ENCODE data around the gene HSH2D. TPM values are rescaled to one million over a fixed set of nuclear protein-coding genes. Genes with fewer than 3 reads are reported as not detected.
"Not testable (repeated sequence)": the region's sequence is repeated elsewhere in the genome, so short reads cannot be mapped to it uniquely, and the experiment has no call there.

HSH2D gene
- total RNA-seq, 1 experiment from 2014 or later: 0.42 TPM

- Histone ChIP-seq H3K4me3 (no peak overlapping the region), H3K36me3 (no peaks in the 10 kb centered on the region), H3K9me3 (replicated peaks) (no peaks in the 10 kb centered on the region), H3K4me1 (peaks cover 5% of the 10 kb centered on the region; the same call in 1 of the 2 replicates), H3K27me3 (0 out of 2 replicates have a peak, but pooled peaks cover 3% of the 10 kb centered on the region), H3K27ac (no peak overlapping the region)
- no peak for DNase-seq
Measured at GRCh38 chr19:16159655-16160054, 16.2 kb downstream of the HSH2D start.

- Histone ChIP-seq H3K9me3 (replicated peaks) (no peaks in the 10 kb centered on the region), H3K36me3 (no peaks in the 10 kb centered on the region), H3K4me3 (no peak overlapping the region), H3K4me1 (peaks cover 5% of the 10 kb centered on the region; the same call in 1 of the 2 replicates), H3K27ac (no peak overlapping the region), H3K27me3 (no peaks in the 10 kb centered on the region)
- no peak for DNase-seq
Measured at GRCh38 chr19:16160445-16160942, 17.0 kb downstream of the HSH2D start.

- Histone ChIP-seq H3K4me1 (peaks cover 5% of the 10 kb centered on the region; the same call in 1 of the 2 replicates), H3K27ac (no peak overlapping the region), H3K27me3 (no peaks in the 10 kb centered on the region), H3K4me3 (no peak overlapping the region), H3K36me3 (no peaks in the 10 kb centered on the region), H3K9me3 (replicated peaks) (no peaks in the 10 kb centered on the region)
- peak in 1 of 2 experiments; percentile 57 for DNase-seq
Measured at GRCh38 chr19:16160943-16161560, 17.6 kb downstream of the HSH2D start.

GRCh38 chr19:16161840-16162239, 18.4 kb downstream of the HSH2D start:
- Histone ChIP-seq H3K27ac (no peak overlapping the region), H3K36me3 (no peaks in the 10 kb centered on the region), H3K4me1 (peaks cover 5% of the 10 kb centered on the region; the same call in 1 of the 2 replicates), H3K9me3 (replicated peaks) (no peaks in the 10 kb centered on the region), H3K4me3 (no peak overlapping the region), H3K27me3 (no peaks in the 10 kb centered on the region)
- peak in 1 of 2 experiments; percentile 37 for DNase-seq

GRCh38 chr19:16164222-16164890, 20.9 kb downstream of the HSH2D start:
- Histone ChIP-seq H3K36me3 (no peaks in the 10 kb centered on the region), H3K9me3 (replicated peaks) (0 out of 2 replicates have a peak, but pooled peaks cover 2% of the 10 kb centered on the region), H3K27me3 (no peaks in the 10 kb centered on the region), H3K27ac (no peak overlapping the region), H3K4me1 (peaks cover 5% of the 10 kb centered on the region; the same call in 1 of the 2 replicates), H3K4me3 (no peak overlapping the region)
- DNase-seq: no peak

GRCh38 chr19:16166417-16166816, 22.9 kb downstream of the HSH2D start:
- Histone ChIP-seq H3K36me3 (no peaks in the 10 kb centered on the region), H3K4me3 (no peak overlapping the region), H3K4me1 (no peaks in the 10 kb centered on the region), H3K27ac (no peak overlapping the region), H3K9me3 (replicated peaks) (0 out of 2 replicates have a peak, but pooled peaks cover 2% of the 10 kb centered on the region), H3K27me3 (no peaks in the 10 kb centered on the region)
- no peak for DNase-seq

GRCh38 chr19:16167055-16167454, 23.6 kb downstream of the HSH2D start:
- Histone ChIP-seq H3K27me3 (no peaks in the 10 kb centered on the region), H3K36me3 (no peaks in the 10 kb centered on the region), H3K4me3 (no peak overlapping the region)

GRCh38 chr19:16168465-16169081, 25.1 kb downstream of the HSH2D start:
- peaks cover 2% of the 10 kb centered on the region; the same call in 1 of the 2 replicates for H3K27me3 ChIP-seq
- no peak overlapping the region for H3K4me3 ChIP-seq
- no peaks in the 10 kb centered on the region for H3K36me3 ChIP-seq
- no peak overlapping the region for H3K27ac ChIP-seq
- no peaks in the 10 kb centered on the region for H3K4me1 ChIP-seq
- DNase-seq: peak in 1 of 2 experiments; percentile 37
- 0 out of 2 replicates have a peak, but pooled peaks cover 2% of the 10 kb centered on the region for H3K9me3 ChIP-seq (replicated peaks)

More at GRCh38 chr19:16167055-16167454, 23.6 kb downstream of the HSH2D start:
- Histone ChIP-seq H3K27ac (no peak overlapping the region), H3K9me3 (replicated peaks) (0 out of 2 replicates have a peak, but pooled peaks cover 2% of the 10 kb centered on the region), H3K4me1 (no peaks in the 10 kb centered on the region)
- DNase-seq: no peak

- no peak overlapping the region for H3K27ac ChIP-seq
- 0 out of 2 replicates have a peak, but pooled peaks cover 2% of the 10 kb centered on the region for H3K9me3 ChIP-seq (replicated peaks)
- H3K4me1 ChIP-seq: no peaks in the 10 kb centered on the region
- H3K36me3 ChIP-seq: no peaks in the 10 kb centered on the region
- H3K4me3 ChIP-seq: no peak overlapping the region
- H3K27me3 ChIP-seq: peaks cover 2% of the 10 kb centered on the region; the same call in 1 of the 2 replicates
- no peak for DNase-seq
Measured at GRCh38 chr19:16170134-16170533, 26.6 kb downstream of the HSH2D start.

GRCh38 chr19:16175954-16176353, 32.5 kb downstream of the HSH2D start:
- no peak overlapping the region for H3K27ac ChIP-seq
- no peak for DNase-seq
- 0 out of 2 replicates have a peak, but pooled peaks cover 3% of the 10 kb centered on the region for H3K4me1 ChIP-seq
- no peaks in the 10 kb centered on the region; the same call in 1 of the 2 replicates for H3K9me3 ChIP-seq (replicated peaks)
- H3K27me3 ChIP-seq: peaks cover 2% of the 10 kb centered on the region; the same call in 1 of the 2 replicates
- H3K4me3 ChIP-seq: no peak overlapping the region
- H3K36me3 ChIP-seq: no peaks in the 10 kb centered on the region

GRCh38 chr19:16178866-16179265, 35.4 kb downstream of the HSH2D start:
- H3K27ac ChIP-seq; DNase-seq; H3K4me3 ChIP-seq; H3K9me3 ChIP-seq (replicated peaks); H3K36me3 ChIP-seq; H3K27me3 ChIP-seq; H3K4me1 ChIP-seq: not testable (repeated sequence)

- Histone ChIP-seq H3K4me3 (no peak overlapping the region), H3K27ac (no peak overlapping the region; the same call in 1 of the 2 replicates)
- peak; percentile 59 to 65 for DNase-seq
Measured at GRCh38 chr19:16180611-16181010, 37.1 kb downstream of the HSH2D start.

GRCh38 chr19:16184665-16185122, 41.2 kb downstream of the HSH2D start:
- no peaks in the 10 kb centered on the region for H3K9me3 ChIP-seq (replicated peaks)
- H3K27ac ChIP-seq: no peak overlapping the region
- no peaks in the 10 kb centered on the region for H3K27me3 ChIP-seq
- no peak for DNase-seq
- peaks cover 16% of the 10 kb centered on the region for H3K36me3 ChIP-seq
- H3K4me1 ChIP-seq: peaks cover 6% of the 10 kb centered on the region; the same call in 1 of the 2 replicates
- peak overlapping the region; percentile 76 for H3K4me3 ChIP-seq

More at GRCh38 chr19:16180611-16181010, 37.1 kb downstream of the HSH2D start:
- Histone ChIP-seq H3K4me1 (0 out of 2 replicates have a peak, but pooled peaks cover 3% of the 10 kb centered on the region), H3K36me3 (no peaks in the 10 kb centered on the region), H3K27me3 (no peaks in the 10 kb centered on the region), H3K9me3 (replicated peaks) (no peaks in the 10 kb centered on the region; the same call in 1 of the 2 replicates)

- Histone ChIP-seq H3K36me3 (peaks cover 16% of the 10 kb centered on the region), H3K4me3 (peak within 1 kb of the TSS; percentile 76), H3K27me3 (no peaks in the 10 kb centered on the region), H3K27ac (peak within 1 kb of the TSS; percentile 62), H3K9me3 (replicated peaks) (no peaks in the 10 kb centered on the region), H3K4me1 (peaks cover 6% of the 10 kb centered on the region; the same call in 1 of the 2 replicates)
- DNase-seq: peak; percentile 99 to 100
Measured at GRCh38 chr19:16185123-16185767, 41.8 kb downstream of the HSH2D start, which contains the start of gene FAM32A. Gene FAM32A (plus strand): TSS chr19:16185410. CDS start chr19:16185443, 33 bp downstream.
